ENCODE data around the gene AKT1.

AKT1 gene

GRCh38 chr14:104750056-104750752 lies 45.3 kb downstream of the AKT1 start:
- peaks cover 21% of the 10 kb centered on the region for H3K36me3 ChIP-seq (ENCODE audit: control insufficient read depth, low read length)
- peaks cover 28% of the 10 kb centered on the region for H3K4me1 ChIP-seq (ENCODE audit: control insufficient read depth, low read length)
- H3K4me2 ChIP-seq (ENCODE audit: low read length), result no peak overlapping the region
- peaks cover 7% of the 10 kb centered on the region; the same call in 1 of the 2 replicates for H3K27me3 ChIP-seq (ENCODE audit: control insufficient read depth, low read length)
- TF ChIP-seq CTCF (IDR thresholded peaks at IDR 0.05; ENCODE audit: low read depth, low read length, poor library complexity, severe bottlenecking) (no peak), EZH2phosphoT487 (IDR thresholded peaks at IDR 0.05; ENCODE audit: borderline replicate concordance, low read length) (no peak)
- peaks cover 4% of the 10 kb centered on the region; the same call in 1 of the 2 replicates for H3K9me3 ChIP-seq (ENCODE audit: control insufficient read depth, insufficient read depth, low read length)
- no peaks in the 10 kb centered on the region; the same call in 1 of the 2 replicates for H3F3A ChIP-seq (ENCODE audit: control insufficient read depth, insufficient read depth)
- no peak overlapping the region for H3K27ac ChIP-seq (ENCODE audit: low read depth, low read length)
- H3K4me3 ChIP-seq (ENCODE audit: low read length), result no peak overlapping the region
- peaks cover 23% of the 10 kb centered on the region for H3K79me2 ChIP-seq (ENCODE audit: control insufficient read depth, low read length)
- H3K9me2 ChIP-seq (replicated peaks; ENCODE audit: control insufficient read depth, low read length), result no peaks in the 10 kb centered on the region
- peaks cover 15% of the 10 kb centered on the region; the same call in 1 of the 2 replicates for H4K20me1 ChIP-seq (ENCODE audit: control insufficient read depth, insufficient read depth, low read depth, low read length)

- no peak for TF ChIP-seq CTCF (IDR thresholded peaks at IDR 0.05; ENCODE audit: low read depth, low read length, poor library complexity, severe bottlenecking)
- TF ChIP-seq EZH2phosphoT487 (IDR thresholded peaks at IDR 0.05; ENCODE audit: borderline replicate concordance, low read length), result no peak
- Histone ChIP-seq H3K4me2 (ENCODE audit: low read length) (no peak overlapping the region), H3K9me3 (ENCODE audit: control insufficient read depth, insufficient read depth, low read length) (peaks cover 4% of the 10 kb centered on the region; the same call in 1 of the 2 replicates), H4K20me1 (ENCODE audit: control insufficient read depth, insufficient read depth, low read depth, low read length) (peaks cover 6% of the 10 kb centered on the region; the same call in 1 of the 2 replicates), H3K27me3 (ENCODE audit: control insufficient read depth, low read length) (peaks cover 7% of the 10 kb centered on the region; the same call in 1 of the 2 replicates), H3K79me2 (ENCODE audit: control insufficient read depth, low read length) (peaks cover 13% of the 10 kb centered on the region), H3K27ac (ENCODE audit: low read depth, low read length) (no peak overlapping the region), H3K36me3 (ENCODE audit: control insufficient read depth, low read length) (peaks cover 11% of the 10 kb centered on the region), H3K9me2 (replicated peaks; ENCODE audit: control insufficient read depth, low read length) (no peaks in the 10 kb centered on the region), H3K4me1 (ENCODE audit: control insufficient read depth, low read length) (peaks cover 19% of the 10 kb centered on the region), H3F3A (ENCODE audit: control insufficient read depth, insufficient read depth) (no peaks in the 10 kb centered on the region; the same call in 1 of the 2 replicates), H3K4me3 (ENCODE audit: low read length) (no peak overlapping the region)
Measured at GRCh38 chr14:104749111-104749649, 46.4 kb downstream of the AKT1 start.

- Histone ChIP-seq H3K79me2 (ENCODE audit: control insufficient read depth, low read length) (no peaks in the 10 kb centered on the region), H3K4me2 (ENCODE audit: low read length) (no peak overlapping the region), H3K9me3 (ENCODE audit: control insufficient read depth, insufficient read depth, low read length) (peaks cover 4% of the 10 kb centered on the region; the same call in 1 of the 2 replicates), H3K27me3 (ENCODE audit: control insufficient read depth, low read length) (peaks cover 7% of the 10 kb centered on the region; the same call in 1 of the 2 replicates), H3F3A (ENCODE audit: control insufficient read depth, insufficient read depth) (no peaks in the 10 kb centered on the region; the same call in 1 of the 2 replicates), H3K9me2 (replicated peaks; ENCODE audit: control insufficient read depth, low read length) (no peaks in the 10 kb centered on the region), H3K4me3 (ENCODE audit: low read length) (no peak overlapping the region), H3K4me1 (ENCODE audit: control insufficient read depth, low read length) (peaks cover 14% of the 10 kb centered on the region), H4K20me1 (ENCODE audit: control insufficient read depth, insufficient read depth, low read depth, low read length) (no peaks in the 10 kb centered on the region), H3K36me3 (ENCODE audit: control insufficient read depth, low read length) (no peaks in the 10 kb centered on the region), H3K27ac (ENCODE audit: low read depth, low read length) (no peak overlapping the region)
- no peak for TF ChIP-seq CTCF (IDR thresholded peaks at IDR 0.05; ENCODE audit: low read depth, low read length, poor library complexity, severe bottlenecking)
- no peak for TF ChIP-seq EZH2phosphoT487 (IDR thresholded peaks at IDR 0.05; ENCODE audit: borderline replicate concordance, low read length)
Measured at GRCh38 chr14:104747876-104748275, 47.7 kb downstream of the AKT1 start.

Data from DOHH2 (cell line).